Measurements from ENCODE around the gene LAIR2.

LAIR2 gene

GRCh38 chr19:54502518-54503048, at the start of gene LAIR2:
LAIR2 (plus strand) TSS chr19:54502831; CDS start chr19:54502919, 88 bp downstream.
- no peak for DNase-seq (ENCODE audit: low spot score)
- no peak for FAIRE-seq

GRCh38 chr19:54453921-54454780, 48.5 kb upstream of the LAIR2 start:
- no peak for DNase-seq (ENCODE audit: low spot score)
- no peak for FAIRE-seq

- FAIRE-seq (no peak), DNase-seq (ENCODE audit: low spot score) (no peak)
These were observed 47.6 kb upstream of the LAIR2 start for GRCh38 chr19:54454781-54455675.

GRCh38 chr19:54455786-54456422, 46.7 kb upstream of the LAIR2 start:
- DNase-seq (ENCODE audit: low spot score) (no peak), FAIRE-seq (no peak)

GRCh38 chr19:54456423-54457373, 45.9 kb upstream of the LAIR2 start:
- no peak for FAIRE-seq
- no peak for DNase-seq (ENCODE audit: low spot score)

- no peak for DNase-seq (ENCODE audit: low spot score)
- no peak for FAIRE-seq
These were observed 44.6 kb upstream of the LAIR2 start for GRCh38 chr19:54457773-54458647.

- no peak for DNase-seq (ENCODE audit: low spot score)
- FAIRE-seq, result no peak
These were observed 43.9 kb upstream of the LAIR2 start for GRCh38 chr19:54458648-54459281.

- FAIRE-seq (no peak), DNase-seq (ENCODE audit: low spot score) (no peak)
These were observed 43.1 kb upstream of the LAIR2 start for GRCh38 chr19:54459282-54460229.

GRCh38 chr19:54460230-54461005, 42.2 kb upstream of the LAIR2 start:
- no peak for FAIRE-seq
- DNase-seq (ENCODE audit: low spot score), result no peak

GRCh38 chr19:54461210-54461609, 41.4 kb upstream of the LAIR2 start:
- FAIRE-seq (no peak), DNase-seq (ENCODE audit: low spot score) (no peak)

- FAIRE-seq (no peak), DNase-seq (ENCODE audit: low spot score) (no peak)
These were observed 41.0 kb upstream of the LAIR2 start for GRCh38 chr19:54461613-54462012.

- FAIRE-seq, result no peak
- no peak for DNase-seq (ENCODE audit: low spot score)
These were observed 40.5 kb upstream of the LAIR2 start for GRCh38 chr19:54462047-54462654.

- FAIRE-seq, result no peak
These were observed 39.7 kb upstream of the LAIR2 start for GRCh38 chr19:54462655-54463530.

GRCh38 chr19:54463531-54464043, 39.0 kb upstream of the LAIR2 start, which contains the start of gene LENG9:
LENG9 (minus strand) TSS chr19:54463778; CDS start chr19:54463526, 252 bp downstream.
- DNase-seq (ENCODE audit: low spot score) (peak; percentile 92), FAIRE-seq (peak; percentile 81)

More at GRCh38 chr19:54462655-54463530, 39.7 kb upstream of the LAIR2 start:
- peak; percentile 27 for DNase-seq (ENCODE audit: low spot score)

GRCh38 chr19:54464044-54464629, 38.5 kb upstream of the LAIR2 start:
- FAIRE-seq (no peak), DNase-seq (ENCODE audit: low spot score) (peak; percentile 68)

All from RCC 7860 (cell line).